Kidney (tissue), 14 donors: Measurements from ENCODE around the gene PTPN9. TPM values are rescaled to one million over a fixed set of nuclear protein-coding genes. Genes with fewer than 3 reads are reported as not detected.
"Not testable (repeated sequence)": the region's sequence is repeated elsewhere in the genome, so short reads cannot be mapped to it uniquely, and the experiment has no call there.

ENCODE experiments used
- DNase-seq, 5 donors: peaks; one replicate each; pipeline ENCODE4 v3.0.0-alpha.2; 2013 to 2020
- FAIRE-seq: peaks from 2 replicates; lab custom pipeline; 2012; peaks lifted over from hg19 to GRCh38; lab: Jason Lieb, UNC
- H3K27ac ChIP-seq, 2 donors: one replicate each; pipeline ENCODE4 v1.7.0; 2013; ENCODE audit warnings: low read depth in 2 of 2, low read length in 2 of 2, inconsistent platforms in 1 of 2
- H3K27me3 ChIP-seq: one replicate; pipeline ENCODE4 v1.7.1; 2013; ENCODE audit warnings: low read length, inconsistent platforms; ENCODE audit not compliant: control insufficient read depth, insufficient read depth
- H3K36me3 ChIP-seq, 3 donors: one replicate each; pipeline versions ENCODE4 v1.7.0 to v1.7.1; 2013; ENCODE audit warnings: low read length in 3 of 3, control low read depth in 1 of 3, inconsistent platforms in 1 of 3; ENCODE audit not compliant: insufficient read depth in 3 of 3, control insufficient read depth in 2 of 3
- H3K4me1 ChIP-seq, 3 donors: one replicate each; pipeline versions ENCODE4 v1.7.0 to v1.7.1; 2013; ENCODE audit warnings: low read length in 3 of 3, inconsistent platforms in 1 of 3, low read depth in 1 of 3; ENCODE audit not compliant: control insufficient read depth in 2 of 3, insufficient read depth in 2 of 3
- H3K4me3 ChIP-seq, 3 donors: one replicate each; pipeline versions ENCODE4 v1.7.0 to v1.8.1; 2013; ENCODE audit warnings: low read length in 3 of 3, control low read depth in 1 of 3, inconsistent platforms in 1 of 3
- H3K9ac ChIP-seq, 3 donors: one replicate each; pipeline versions ENCODE4 v1.7.0 to v1.7.1; 2013; ENCODE audit warnings: low read length in 3 of 3, control low read depth in 1 of 3, inconsistent platforms in 1 of 3
- H3K9me3 ChIP-seq, 3 donors: one replicate each; pipeline versions ENCODE4 v1.7.0 to v1.7.1; 2013; ENCODE audit warnings: low read length in 3 of 3, control low read depth in 1 of 3, inconsistent platforms in 1 of 3; ENCODE audit not compliant: control insufficient read depth in 2 of 3, insufficient read depth in 1 of 3
- intact Hi-C: fragments of 100-400 bp; cut with DNase I; formaldehyde crosslinking; loops from one replicate; pipeline ENCODE4 v1.11.1; 2022
- polyA plus RNA-seq: library from polyadenylated mRNA; stranded (reverse); fragments of 350-450 nt; fragmentation: Illumina TruSeq; extraction: RNeasy Lipid Tissue Mini Kit (QIAGEN cat#74804); gene quantifications from one replicate; pipeline ENCODE4 v1.2.3, GENCODE V29; 2014; ENCODE audit warnings: low read depth, low replicate concordance; ENCODE audit not compliant: insufficient read depth
- total RNA-seq: library from RNA; stranded (reverse); fragmentation: NEBNext Ultra II Directional; extraction: Animal tissue kit (Norgen Biotek cat#: 25700); gene quantifications from one replicate; pipeline ENCODE4 v1.2.1, GENCODE V29; 2021
- TF ChIP-seq, protein P1 (sequence below): IDR thresholded peaks from 3 replicates; pipeline ENCODE4 v1.5.1; 2012; ENCODE audit warnings: mild to moderate bottlenecking, moderate library complexity, borderline replicate concordance; ENCODE audit not compliant: insufficient read depth; ENCODE audit errors: extremely low read depth
- donor health status: control.
- donor health status: control.
- donor health status: control.
- donor health status: control.
- donor health status: control.
- donor health status: DM: yes; HTN: yes; CAD: no.
- donor health status: Normal renal cell carcinoma (clear cell type).

PTPN9 gene
- total and polyA plus RNA-seq, 2 donors from 2014 or later = 15.3 to 52.5 TPM

DNA sequence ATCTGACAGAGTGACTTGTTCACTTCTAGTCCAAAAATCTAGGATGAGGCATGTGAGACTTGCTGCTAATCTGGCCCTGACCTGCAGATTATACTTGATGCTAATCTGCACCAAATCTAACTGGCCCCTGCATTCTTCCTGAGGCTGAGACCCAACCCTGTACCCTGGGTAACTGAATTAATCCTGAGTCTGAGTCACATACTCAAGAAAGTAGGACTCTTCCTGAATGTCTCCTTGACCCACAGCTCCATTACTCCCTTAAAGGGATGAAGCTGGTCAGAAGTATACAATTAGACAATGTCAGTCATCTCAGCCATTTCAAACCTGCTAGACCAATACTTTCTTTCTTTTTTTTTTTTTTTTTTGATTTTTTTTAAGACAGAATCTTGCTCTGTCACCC lies 25.5 kb downstream of the PTPN9 start:
- no peak overlapping the region for H3K9ac ChIP-seq
- intact Hi-C loops = no loop called here
- no peaks in the 10 kb centered on the region for H3K27me3 ChIP-seq
- FAIRE-seq = no peak
- no peak for DNase-seq
- no peak overlapping the region for H3K27ac ChIP-seq
- H3K4me1 ChIP-seq = no peaks in the 10 kb centered on the region
- TF ChIP-seq, protein P1, sequence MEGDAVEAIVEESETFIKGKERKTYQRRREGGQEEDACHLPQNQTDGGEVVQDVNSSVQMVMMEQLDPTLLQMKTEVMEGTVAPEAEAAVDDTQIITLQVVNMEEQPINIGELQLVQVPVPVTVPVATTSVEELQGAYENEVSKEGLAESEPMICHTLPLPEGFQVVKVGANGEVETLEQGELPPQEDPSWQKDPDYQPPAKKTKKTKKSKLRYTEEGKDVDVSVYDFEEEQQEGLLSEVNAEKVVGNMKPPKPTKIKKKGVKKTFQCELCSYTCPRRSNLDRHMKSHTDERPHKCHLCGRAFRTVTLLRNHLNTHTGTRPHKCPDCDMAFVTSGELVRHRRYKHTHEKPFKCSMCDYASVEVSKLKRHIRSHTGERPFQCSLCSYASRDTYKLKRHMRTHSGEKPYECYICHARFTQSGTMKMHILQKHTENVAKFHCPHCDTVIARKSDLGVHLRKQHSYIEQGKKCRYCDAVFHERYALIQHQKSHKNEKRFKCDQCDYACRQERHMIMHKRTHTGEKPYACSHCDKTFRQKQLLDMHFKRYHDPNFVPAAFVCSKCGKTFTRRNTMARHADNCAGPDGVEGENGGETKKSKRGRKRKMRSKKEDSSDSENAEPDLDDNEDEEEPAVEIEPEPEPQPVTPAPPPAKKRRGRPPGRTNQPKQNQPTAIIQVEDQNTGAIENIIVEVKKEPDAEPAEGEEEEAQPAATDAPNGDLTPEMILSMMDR = no peak
- H3K36me3 ChIP-seq = no peaks in the 10 kb centered on the region
- no peaks in the 10 kb centered on the region for H3K9me3 ChIP-seq
- H3K4me3 ChIP-seq = no peak overlapping the region

DNA sequence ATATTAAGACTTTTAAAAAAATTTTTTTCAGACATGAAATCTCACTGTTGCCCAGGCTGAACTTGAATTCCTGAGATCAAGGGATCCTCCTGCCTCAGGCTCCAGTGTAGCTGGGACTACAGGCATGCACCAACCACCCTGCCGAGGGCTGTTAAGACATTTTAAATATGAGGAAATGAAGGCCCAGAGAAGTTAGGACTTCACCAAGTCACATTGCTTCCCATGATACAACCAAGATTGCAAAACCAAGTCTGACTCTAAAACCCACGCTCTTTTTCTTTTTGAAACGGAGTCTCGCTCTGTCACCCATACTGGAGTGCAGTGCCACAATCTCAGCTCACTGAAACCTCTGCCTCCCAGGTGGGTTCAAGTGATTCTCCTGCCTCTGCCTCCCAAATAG lies 28.0 kb downstream of the PTPN9 start:
- TF ChIP-seq, protein P1 = no peak
- Histone ChIP-seq H3K27ac (no peak overlapping the region), H3K27me3 (no peaks in the 10 kb centered on the region), H3K4me3 (no peak overlapping the region), H3K9ac (no peak overlapping the region), H3K9me3 (no peaks in the 10 kb centered on the region), H3K36me3 (no peaks in the 10 kb centered on the region), H3K4me1 (no peaks in the 10 kb centered on the region)
- no peak for DNase-seq
- intact Hi-C loops = no loop called here
- FAIRE-seq = no peak

DNA sequence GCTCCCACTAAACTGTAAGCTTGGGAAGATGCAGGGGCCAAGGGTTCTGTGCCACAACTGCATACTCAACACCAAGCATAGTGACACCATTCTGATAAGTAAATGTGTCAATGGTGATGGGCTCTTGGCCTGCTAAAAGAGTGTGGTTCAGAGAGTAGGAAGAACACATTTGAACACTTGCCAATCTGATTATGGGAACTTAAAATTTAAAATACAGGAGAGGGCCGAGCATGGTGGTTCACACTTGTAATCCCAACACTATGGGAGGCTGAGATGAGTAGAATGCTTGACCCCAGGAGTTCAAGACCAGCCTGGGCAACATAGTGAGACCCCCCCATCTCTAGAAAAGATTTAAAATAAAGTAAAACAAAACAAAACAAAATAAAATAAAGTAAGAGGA lies 34.1 kb downstream of the PTPN9 start:
- intact Hi-C loops = no loop called here
- no peak for DNase-seq
- Histone ChIP-seq H3K9ac (no peak overlapping the region), H3K27me3 (no peaks in the 10 kb centered on the region), H3K4me1 (peaks cover 3 to 12% (median 7%) of the 10 kb centered on the region in 3 donors), H3K9me3 (no peaks in the 10 kb centered on the region), H3K27ac (no peak overlapping the region), H3K4me3 (no peak overlapping the region), H3K36me3 (no peaks in the 10 kb centered on the region)
- FAIRE-seq = no peak
- TF ChIP-seq, protein P1 = no peak

DNA sequence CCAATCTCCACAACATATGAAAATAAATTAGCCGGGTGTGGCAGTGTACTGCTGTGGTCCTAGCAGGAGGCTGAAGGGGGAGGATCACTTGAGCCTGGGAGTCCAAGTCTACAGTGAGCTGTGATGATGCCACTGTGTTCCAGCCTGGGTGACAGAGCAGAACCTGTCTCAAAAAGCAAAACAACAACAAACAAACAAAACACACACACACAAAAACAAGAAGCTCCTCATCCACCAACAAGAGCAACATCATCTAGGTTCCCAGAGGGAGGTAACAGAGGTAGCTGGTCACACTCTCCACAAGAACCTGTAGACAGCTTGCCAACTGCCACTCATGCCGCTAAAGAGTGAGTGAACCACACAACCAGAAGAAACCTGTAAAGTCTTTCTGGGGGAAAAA lies 34.8 kb downstream of the PTPN9 start:
- DNase-seq (no peak), FAIRE-seq (no peak)
- intact Hi-C loops = no loop called here
- no peak overlapping the region for H3K27ac ChIP-seq
- no peak overlapping the region for H3K4me3 ChIP-seq
- H3K9me3 ChIP-seq = no peaks in the 10 kb centered on the region
- no peak overlapping the region for H3K9ac ChIP-seq
- peaks cover 3 to 12% (median 7%) of the 10 kb centered on the region in 3 donors for H3K4me1 ChIP-seq
- no peaks in the 10 kb centered on the region for H3K27me3 ChIP-seq
- H3K36me3 ChIP-seq = no peaks in the 10 kb centered on the region
- TF ChIP-seq, protein P1 = no peak

DNA sequence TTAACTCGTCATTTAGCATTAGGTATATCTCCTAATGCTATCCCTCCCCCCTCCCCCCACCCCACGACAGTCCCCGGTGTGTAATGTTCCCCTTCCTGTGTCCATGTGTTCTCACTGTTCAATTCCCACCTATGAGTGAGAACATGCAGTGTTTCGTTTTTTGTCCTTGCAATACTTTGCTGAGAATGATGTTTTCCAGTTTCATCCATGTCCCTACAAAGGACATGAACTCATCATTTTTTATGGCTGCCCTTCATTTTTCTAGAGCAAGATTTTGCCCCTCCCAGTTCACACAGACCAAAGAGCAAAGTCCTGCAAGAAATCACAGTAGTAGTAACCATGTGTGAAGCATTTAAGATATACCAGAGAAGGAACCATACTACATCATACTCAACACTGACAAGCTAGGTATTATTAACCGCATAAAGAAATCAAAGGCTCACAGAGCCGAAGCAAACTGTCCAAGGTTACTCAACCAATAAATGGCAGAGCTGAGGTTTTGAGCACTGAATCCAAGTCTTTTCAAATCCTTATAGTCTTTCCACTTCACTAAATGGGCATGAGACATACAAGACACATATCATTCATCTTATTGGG lies 36.1 kb downstream of the PTPN9 start:
- FAIRE-seq, H3K36me3 ChIP-seq, H3K27ac ChIP-seq, H3K9me3 ChIP-seq, H3K27me3 ChIP-seq, H3K4me3 ChIP-seq, intact Hi-C loops, H3K9ac ChIP-seq: not testable (repeated sequence)
- H3K4me1 ChIP-seq = peaks cover 3 to 12% (median 7%) of the 10 kb centered on the region in 3 donors
- DNase-seq = peak in 2 of 5 donors; percentile 17 to 20
